RCC 7860 (cell line): ENCODE measurements around the gene CXCL10.

Experiments
- DNase-seq: peaks from one replicate; pipeline ENCODE4 v3.0.0-alpha.2; 2015; ENCODE audit warnings: low spot score
- FAIRE-seq: peaks from 2 replicates; lab custom pipeline; 2012; peaks lifted over from hg19 to GRCh38; lab: Jason Lieb, UNC

CXCL10 gene

GRCh38 chr4:75997081-75997480, 26.2 kb downstream of the CXCL10 start:
- FAIRE-seq, result no peak

GRCh38 chr4:75995727-75996126, 27.6 kb downstream of the CXCL10 start:
- DNase-seq (peak; percentile 29), FAIRE-seq (peak; percentile 64)

More at GRCh38 chr4:75997081-75997480, 26.2 kb downstream of the CXCL10 start:
- DNase-seq, result no peak

- no peak for FAIRE-seq
- DNase-seq, result no peak
Measured at GRCh38 chr4:75992462-75992861, 30.8 kb downstream of the CXCL10 start.

GRCh38 chr4:75989846-75990528, 33.3 kb downstream of the CXCL10 start:
- no peak for DNase-seq
- no peak for FAIRE-seq

- no peak for FAIRE-seq
- DNase-seq, result peak; percentile 47
Measured at GRCh38 chr4:75985116-75985515, 38.2 kb downstream of the CXCL10 start.

GRCh38 chr4:75980576-75980975, 42.7 kb downstream of the CXCL10 start:
- FAIRE-seq, result no peak
- no peak for DNase-seq

- FAIRE-seq (no peak), DNase-seq (no peak)
Measured at GRCh38 chr4:75976177-75976576, 47.1 kb downstream of the CXCL10 start.

GRCh38 chr4:75973766-75974165, 49.5 kb downstream of the CXCL10 start:
- no peak for FAIRE-seq

More at GRCh38 chr4:75973766-75974165, 49.5 kb downstream of the CXCL10 start:
- DNase-seq, result no peak
